K562 (cell line): ENCODE measurements around the gene ZNF33A.

Source experiments
- CTCF ChIP-seq, 3 experiments: IDR thresholded peaks in 2 of 3; conservative IDR thresholded peaks in 1 of 3; 2 replicates each; pipeline ENCODE4 v1.5.1; 2011 to 2012; ENCODE audit warnings: low read length in 3 of 3, mild to moderate bottlenecking in 3 of 3, control low read depth in 2 of 3, improper control_type of control experiment in 1 of 3, inconsistent platforms in 1 of 3, low read depth in 1 of 3, mixed read lengths in 1 of 3, moderate library complexity in 1 of 3; ENCODE audit not compliant: insufficient read depth in 2 of 3
- FOS ChIP-seq: IDR thresholded peaks from 3 replicates; pipeline ENCODE4 v1.6.1; 2011; ENCODE audit not compliant: insufficient read length; ENCODE audit errors: extremely low read depth
- GATA2 ChIP-seq: sonication (generic); formaldehyde crosslinking; IDR thresholded peaks from 2 replicates; pipeline ENCODE4 v1.4.0; 2020; ENCODE audit warnings: mild to moderate bottlenecking, missing genetic modification reagents
- NFRKB ChIP-seq: fragments of 450-650 bp; IDR thresholded peaks from 2 replicates; pipeline ENCODE4 v1.6.1; 2016; ENCODE audit warnings: low read depth
- POLR3G ChIP-seq: IDR thresholded peaks from 2 replicates; pipeline ENCODE4 v1.6.1; 2011; ENCODE audit not compliant: insufficient read length, insufficient replicate concordance; ENCODE audit errors: extremely low read depth
- SRSF1 ChIP-seq: fragments of 200-400 bp; formaldehyde crosslinking; IDR thresholded peaks from 2 replicates; pipeline ENCODE4 v1.6.1; 2017; ENCODE audit warnings: mild to moderate bottlenecking, low read depth, low read length, moderate library complexity

GRCh38 chr10:37976880-37977203 lies 33.6 kb upstream of the ZNF33A start:
- TF ChIP-seq NFRKB (no peak), GATA2 (CRISPR knock-in tag) (no peak), POLR3G (no peak), SRSF1 (no peak), CTCF (IDR thresholded peaks at IDR 0.05 in 2 of 3, conservative IDR thresholded peaks at IDR 0.05 in 1 of 3; ENCODE audit: insufficient read depth in 2 of 3, low read depth in 1 of 3, low read length in 3 of 3) (no peak), FOS (no peak)
